ENCODE measurements around the gene ATF7.
A peak's percentile ranks its signal among the peaks of the same experiment; 100 is the strongest.

ATF7 gene

GRCh38 chr12:53530920-53531319, 95.3 kb downstream of the ATF7 start:
- DNase-seq (ENCODE audit: low read depth in 3 of 3), result no peak

GRCh38 chr12:53530061-53530460, 96.1 kb downstream of the ATF7 start:
- DNase-seq (ENCODE audit: low read depth in 3 of 3), result no peak

GRCh38 chr12:53524476-53524875, 101.7 kb downstream of the ATF7 start:
- no peak for DNase-seq (ENCODE audit: low read depth in 3 of 3)

GRCh38 chr12:53523131-53523530, 103.1 kb downstream of the ATF7 start:
- no peak for DNase-seq (ENCODE audit: low read depth in 3 of 3)

- no peak for DNase-seq (ENCODE audit: low read depth in 3 of 3)
These were observed 107.8 kb downstream of the ATF7 start for GRCh38 chr12:53518381-53518780.

GRCh38 chr12:53516758-53517455, 109.3 kb downstream of the ATF7 start:
- no peak for DNase-seq (ENCODE audit: low read depth in 3 of 3)

GRCh38 chr12:53515291-53515680, 110.9 kb downstream of the ATF7 start:
- no peak for DNase-seq (ENCODE audit: low read depth in 3 of 3)

- no peak for DNase-seq (ENCODE audit: low read depth in 3 of 3)
These were observed 111.4 kb downstream of the ATF7 start for GRCh38 chr12:53514628-53515290.

- DNase-seq (ENCODE audit: low read depth in 3 of 3), result no peak
These were observed 112.3 kb downstream of the ATF7 start for GRCh38 chr12:53513712-53514410.

GRCh38 chr12:53510181-53510812, 115.9 kb downstream of the ATF7 start:
- DNase-seq (ENCODE audit: low read depth in 3 of 3), result no peak

- DNase-seq (ENCODE audit: low read depth in 3 of 3), result peak; percentile 72 to 78 (median 73)
These were observed 117.5 kb downstream of the ATF7 start for GRCh38 chr12:53508534-53509170.

- no peak for DNase-seq (ENCODE audit: low read depth in 3 of 3)
These were observed 118.6 kb downstream of the ATF7 start for GRCh38 chr12:53507603-53507885.

- DNase-seq (ENCODE audit: low read depth in 3 of 3), result no peak
These were observed 119.1 kb downstream of the ATF7 start, which contains the start of gene NPFF for GRCh38 chr12:53506881-53507602. Gene NPFF (minus strand): TSS chr12:53507484. CDS start chr12:53507474, 10 bp downstream.

GRCh38 chr12:53506450-53506785, 119.8 kb downstream of the ATF7 start:
- DNase-seq (ENCODE audit: low read depth in 3 of 3), result no peak

- DNase-seq (ENCODE audit: low read depth in 3 of 3), result no peak
These were observed 120.4 kb downstream of the ATF7 start for GRCh38 chr12:53505555-53506449.

GRCh38 chr12:53505086-53505485, 121.1 kb downstream of the ATF7 start:
- no peak for DNase-seq (ENCODE audit: low read depth in 3 of 3)

GRCh38 chr12:53504004-53504920, 121.9 kb downstream of the ATF7 start:
- no peak for DNase-seq (ENCODE audit: low read depth in 3 of 3)

GRCh38 chr12:53502983-53503728, 123.0 kb downstream of the ATF7 start:
- no peak for DNase-seq (ENCODE audit: low read depth in 3 of 3)

GRCh38 chr12:53502331-53502730, 123.9 kb downstream of the ATF7 start:
- no peak for DNase-seq (ENCODE audit: low read depth in 3 of 3)

Measured in stimulated activated CD4-positive, alpha-beta T cell treated with anti-CD3 and anti-CD28 coated beads, TNF-alpha, amount 100 ng/mL, for 48 hours (primary cell).